Fibroblast of lung (primary cell): Measurements from ENCODE around the gene C10orf90.

Experiments
- CTCF ChIP-seq, 2 donors: IDR thresholded peaks in 1 of 2; conservative IDR thresholded peaks in 1 of 2; 1 replicate in 1 of 2; 2 replicates in 1 of 2; pipeline ENCODE4 v1.5.1; 2011 to 2012; ENCODE audit warnings: low read length in 2 of 2, control low read depth in 1 of 2, inconsistent platforms in 1 of 2, low read depth in 1 of 2, mild to moderate bottlenecking in 1 of 2
- EZH2 ChIP-seq: IDR thresholded peaks from 2 replicates; pipeline ENCODE4 v1.5.1; 2012; ENCODE audit warnings: low read length, control low read depth, mild to moderate bottlenecking; ENCODE audit errors: missing control alignments

- TF ChIP-seq CTCF (conservative IDR thresholded peaks at IDR 0.05 in 1 of 2, IDR thresholded peaks at IDR 0.05 in 1 of 2; ENCODE audit: low read depth in 1 of 2, low read length in 2 of 2) = no peak
- TF ChIP-seq EZH2 = no peak
Observed at GRCh38 chr10:126599949-126600682, 70.4 kb downstream of the C10orf90 start.
